Transverse colon (tissue), 4 donors: ENCODE measurements around the gene HOXA3. TPM values are rescaled to one million over a fixed set of nuclear protein-coding genes. Genes with fewer than 3 reads are reported as not detected.

Source experiments
- DNase-seq: peaks from one replicate; pipeline ENCODE4 v3.0.0-alpha.2; 2019
- H3K27ac ChIP-seq, 4 donors: fragments of 200-600 bp; sonication (generic); 2 replicates each; pipeline ENCODE4 v1.5.1; 2016 to 2018; ENCODE audit warnings: inconsistent platforms in 4 of 4
- H3K27me3 ChIP-seq: fragments of 200-600 bp; sonication (generic); 2 replicates; pipeline ENCODE4 v1.5.1; 2017; ENCODE audit warnings: inconsistent platforms
- H3K36me3 ChIP-seq, 4 donors: fragments of 200-600 bp; sonication (generic); 2 replicates each; pipeline ENCODE4 v1.5.1; 2017 to 2019; ENCODE audit warnings: inconsistent platforms in 4 of 4
- H3K4me1 ChIP-seq, 4 donors: fragments of 200-600 bp; sonication (generic); 2 replicates each; pipeline ENCODE4 v1.5.1; 2017 to 2020; ENCODE audit warnings: inconsistent platforms in 4 of 4
- H3K4me3 ChIP-seq, 4 donors: fragments of 200-600 bp; sonication (generic); 1 replicate in 1 of 4; 2 replicates in 3 of 4; pipeline versions ENCODE4 v1.5.1 to v1.6.1; 2017 to 2019; ENCODE audit warnings: inconsistent platforms in 4 of 4
- H3K9me3 ChIP-seq, 2 donors: fragments of 200-600 bp; sonication (generic); 2 replicates each; pipeline ENCODE4 v1.5.1; 2017 to 2019; ENCODE audit warnings: inconsistent platforms in 2 of 2
- CTCF ChIP-seq, 5 experiments: fragments of 200-600 bp in 3 of 5; fragments of 450-650 bp in 2 of 5; sonication (generic) in 3 of 5; IDR thresholded peaks; 1 replicate in 2 of 5; 2 replicates in 3 of 5; pipeline ENCODE4 v1.5.1; 2016 to 2017; ENCODE audit warnings: antibody characterized with exemption in 5 of 5, inconsistent platforms in 3 of 5, mild to moderate bottlenecking in 2 of 5, moderate library complexity in 1 of 5
- EP300 ChIP-seq: sonication (generic); formaldehyde crosslinking; IDR thresholded peaks from one replicate; pipeline ENCODE4 v1.6.1; 2017; ENCODE audit warnings: antibody characterized with exemption, low read depth
- POLR2A ChIP-seq: fragments of 450-650 bp; IDR thresholded peaks from one replicate; pipeline ENCODE4 v1.6.1; 2016; ENCODE audit warnings: antibody characterized with exemption, mild to moderate bottlenecking, moderate library complexity
- POLR2AphosphoS5 ChIP-seq, 3 donors: sonication (generic); formaldehyde crosslinking; IDR thresholded peaks; one replicate each; pipeline ENCODE4 v1.6.1; 2016; ENCODE audit warnings: antibody characterized with exemption in 3 of 3
- WGBS, 2 donors: methylation state at CpG; one replicate each; pipeline ENCODE4 v1.1.5; 2018; ENCODE audit warnings: low coverage in 1 of 2; 5-methylcytosine and 5-hydroxymethylcytosine counted together
- in situ Hi-C, 4 donors: fragments of 200-750 bp; cut with MboI; loops; one replicate each; pipeline versions ENCODE4 v1.15.0 to v1.15.1; 2017; ENCODE audit warnings: low sequenced_read_pairs in 3 of 4, low pct_ligation_motif_present in 1 of 4, low pct_unique_long_range_greater_than_20kb in 1 of 4
- intact Hi-C: fragments of 100-400 bp; cut with DNase I; formaldehyde crosslinking; loops from one replicate; pipeline ENCODE4 v1.15.1; 2023; ENCODE audit warnings: low total_unique reads
- total RNA-seq, 4 donors: library from RNA; depleted of rRNA; stranded (reverse); fragments of >200 nt; gene quantifications; one replicate each; pipeline ENCODE4 v1.1.0, GENCODE V29; 2016

HOXA3 gene
- total RNA-seq, 4 donors from 2014 or later = 14.1 to 27.3 (median 15.7) TPM

DNA sequence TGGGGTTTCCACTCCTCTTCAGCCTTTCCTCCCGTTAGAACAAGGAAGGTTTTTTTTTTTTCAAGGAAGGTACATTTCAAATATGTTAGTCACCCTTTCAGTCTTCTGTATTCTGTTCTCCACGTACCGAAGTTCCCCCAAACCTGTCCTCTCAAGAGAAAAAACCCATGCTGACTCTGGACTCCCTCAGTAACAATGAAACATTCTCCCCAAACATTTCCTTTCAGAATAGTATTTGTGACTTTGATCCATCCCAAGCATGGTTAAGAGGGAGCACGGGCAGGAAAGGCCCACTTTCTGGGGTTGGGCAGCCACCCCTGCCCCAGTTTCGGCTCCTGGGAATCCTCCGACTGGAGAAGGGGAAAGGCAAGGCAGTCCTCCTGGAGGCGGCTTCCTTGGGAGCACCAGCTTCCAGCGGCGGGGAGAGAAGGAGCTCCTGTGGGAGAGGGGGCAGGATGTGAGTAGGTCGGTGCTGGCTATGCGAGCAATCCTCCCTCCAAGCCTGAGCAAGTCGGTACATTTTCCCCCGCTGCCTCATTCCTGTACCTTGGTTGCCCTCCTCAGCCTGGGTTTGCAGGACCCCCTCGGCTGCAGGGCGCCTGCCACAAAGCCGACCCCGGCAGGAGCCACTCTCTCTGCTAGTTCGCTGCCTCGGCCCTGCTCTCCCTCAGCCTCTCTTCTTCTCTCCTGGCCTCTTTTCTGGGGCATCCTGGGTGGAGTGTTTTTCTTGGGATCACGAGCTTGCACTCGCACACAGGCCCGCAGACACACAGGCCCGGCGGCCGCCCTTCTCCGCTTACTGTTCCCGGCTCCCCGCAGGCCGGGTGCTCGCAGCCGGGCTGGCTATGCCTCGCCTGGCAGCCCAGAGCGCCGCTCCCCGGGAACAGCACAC is 54.5 kb downstream of the HOXA3 start:
- intact Hi-C loops = loop anchor here (2.0 to 10.0 kb wide), 2 partner anchors 31 to 243 kb away; no protein-coding TSS in a partner anchor
- DNase-seq = no peak
- 17 to 32% methylated on average over 3 to 34 of the region's 35 CpGs for WGBS, 2 donors

DNA sequence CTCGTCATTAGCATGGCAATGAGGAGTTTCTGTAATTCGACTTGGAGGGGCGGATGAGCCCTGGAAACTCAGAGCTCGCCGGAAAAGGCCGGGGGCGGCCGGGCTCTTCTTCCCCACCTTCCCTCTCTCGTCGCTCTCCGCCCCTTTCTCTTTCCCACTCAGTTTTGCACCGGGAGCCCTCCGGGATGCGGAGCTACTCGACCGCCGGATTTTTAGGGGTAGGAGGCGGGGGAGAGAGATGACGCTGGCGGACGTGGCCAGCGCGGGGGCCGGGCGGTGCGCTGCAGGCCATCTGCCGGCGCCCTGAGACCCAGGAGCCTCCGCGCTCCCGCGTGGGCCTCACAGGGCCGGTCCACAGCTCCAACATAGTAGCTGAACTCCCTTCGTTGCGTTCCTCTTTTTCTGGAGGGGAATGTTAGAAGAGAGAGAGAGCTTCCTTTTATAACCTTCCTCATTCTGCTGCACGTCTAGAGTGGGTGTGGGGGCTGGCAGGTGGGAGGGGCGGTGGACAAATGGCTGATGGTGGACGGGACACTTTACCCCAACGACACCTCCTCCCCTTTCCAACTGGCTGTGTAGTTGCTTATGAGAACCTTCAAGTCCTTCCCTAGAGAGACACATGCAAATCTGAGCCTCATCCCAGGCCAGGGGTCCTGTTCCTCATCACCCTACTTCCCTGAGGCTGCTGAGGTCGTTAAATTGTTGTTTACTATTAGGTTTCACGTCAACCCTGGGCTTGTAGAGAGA is 55.4 kb downstream of the HOXA3 start:
- no peaks in the 10 kb centered on the region for H3K9me3 ChIP-seq
- no peaks in the 10 kb centered on the region for H3K36me3 ChIP-seq
- H3K4me1 ChIP-seq = peaks cover 19 to 49% (median 43%) of the 10 kb centered on the region in 4 donors
- peak overlapping the region; percentile 90 to 96 (median 92) for H3K27ac ChIP-seq
- in situ Hi-C loops (loop anchor here in 1 of 4 donors (10.0 kb wide), 1 partner anchor 242 kb away; no protein-coding TSS in a partner anchor), intact Hi-C loops (loop anchor here (10.0 kb wide), 1 partner anchor 242 kb away; no protein-coding TSS in a partner anchor)
- peak overlapping the region; percentile 57 to 97 (median 64) for H3K4me3 ChIP-seq
- 0% methylated on average over 2 to 39 of the region's 41 CpGs for WGBS, 2 donors
- peak; percentile 52 for DNase-seq
- no peaks in the 10 kb centered on the region for H3K27me3 ChIP-seq
- TF ChIP-seq POLR2AphosphoS5 (IDR thresholded peaks at IDR 0.05) (peak; percentile 20 to 68 (median 44)), CTCF (IDR thresholded peaks at IDR 0.05) (no peak)

More for the DNA sequence above, 54.5 kb downstream of the HOXA3 start:
- Histone ChIP-seq H3K27me3 (no peaks in the 10 kb centered on the region), H3K27ac (peak overlapping the region; percentile 90 to 96 (median 92)), H3K4me3 (peak overlapping the region; percentile 9 to 97 (median 64)), H3K4me1 (peaks cover 19 to 56% (median 47%) of the 10 kb centered on the region in 4 donors), H3K9me3 (no peaks in the 10 kb centered on the region), H3K36me3 (no peaks in the 10 kb centered on the region)
- in situ Hi-C loops = loop anchor here in 1 of 4 donors (10.0 kb wide), 1 partner anchor 243 kb away; no protein-coding TSS in a partner anchor
- no peak for TF ChIP-seq CTCF (IDR thresholded peaks at IDR 0.05)
- no peak for TF ChIP-seq POLR2A
- TF ChIP-seq EP300 = no peak
- no peak for TF ChIP-seq POLR2AphosphoS5 (IDR thresholded peaks at IDR 0.05)

GRCh38 chr7:27095897-27096767 is 56.3 kb downstream of the HOXA3 start, which contains the start of gene HOXA1:
TSS of gene HOXA1 (minus strand) at chr7:27096000. CDS start at chr7:27095912, 88 bp downstream.
- H3K4me1 ChIP-seq = peaks cover 19 to 46% (median 41%) of the 10 kb centered on the region in 4 donors
- H3K27me3 ChIP-seq = no peaks in the 10 kb centered on the region
- 0 to 1% methylated on average over 5 to 67 of the region's 68 CpGs for WGBS, 2 donors
- H3K27ac ChIP-seq = peak within 1 kb of the TSS; percentile 90 to 96 (median 92)
- peak; percentile 90 for DNase-seq
- TF ChIP-seq POLR2A (peak; percentile 92), POLR2AphosphoS5 (IDR thresholded peaks at IDR 0.05) (peak; percentile 89 to 94 (median 94)), CTCF (IDR thresholded peaks at IDR 0.05) (no peak)
- in situ Hi-C loops (loop anchor here in 1 of 4 donors (10.0 kb wide), 1 partner anchor 241 kb away; no protein-coding TSS in a partner anchor), intact Hi-C loops (loop anchor here (10.0 kb wide), 1 partner anchor 241 kb away; no protein-coding TSS in a partner anchor)
- H3K4me3 ChIP-seq = peak within 1 kb of the TSS; percentile 57 to 97 (median 64)
- H3K36me3 ChIP-seq = no peaks in the 10 kb centered on the region
- H3K9me3 ChIP-seq = no peaks in the 10 kb centered on the region
